Astrocyte (in vitro differentiated cells and primary cell): ENCODE results near the gene MLLT10. TPM values are rescaled to one million over a fixed set of nuclear protein-coding genes. Genes with fewer than 3 reads are reported as not detected.

Source experiments
- DNase-seq: peaks from one replicate; pipeline ENCODE4 v3.0.0-alpha.2; 2010; ENCODE audit warnings: low read depth
- FAIRE-seq: peaks from 2 replicates; lab custom pipeline; 2011; peaks lifted over from hg19 to GRCh38; lab: Jason Lieb, UNC
- H2AFZ ChIP-seq: 2 replicates; pipeline ENCODE4 v1.6.0; 2012; ENCODE audit warnings: low read depth, low read length, inconsistent platforms
- H3K27ac ChIP-seq: 2 replicates; pipeline ENCODE4 v1.5.1; 2011; ENCODE audit warnings: low read depth, low read length, inconsistent platforms
- H3K27me3 ChIP-seq: 2 replicates; pipeline ENCODE4 v1.6.0; 2011; ENCODE audit warnings: low read length, inconsistent platforms; ENCODE audit not compliant: insufficient read depth
- H3K36me3 ChIP-seq: 2 replicates; pipeline ENCODE4 v1.5.1; 2011; ENCODE audit warnings: low read length, inconsistent platforms; ENCODE audit not compliant: insufficient read depth
- H3K4me1 ChIP-seq: 2 replicates; pipeline ENCODE4 v1.5.1; 2011; ENCODE audit warnings: low read length, inconsistent platforms; ENCODE audit not compliant: insufficient read depth
- H3K4me2 ChIP-seq: 2 replicates; pipeline ENCODE4 v1.6.0; 2012; ENCODE audit warnings: low read length, inconsistent platforms
- H3K4me3 ChIP-seq: 2 replicates; pipeline ENCODE4 v1.5.1; 2011; ENCODE audit warnings: low read depth, mild to moderate bottlenecking, low read length, inconsistent platforms; ENCODE audit not compliant: insufficient read depth
- H3K79me2 ChIP-seq: 2 replicates; pipeline ENCODE4 v1.6.0; 2012; ENCODE audit warnings: mild to moderate bottlenecking, low read length, inconsistent platforms; ENCODE audit not compliant: insufficient read depth
- H3K9ac ChIP-seq: 2 replicates; pipeline ENCODE4 v1.6.0; 2012; ENCODE audit warnings: mild to moderate bottlenecking, low read length, inconsistent platforms
- H3K9me3 ChIP-seq: 2 replicates; pipeline ENCODE4 v1.5.1; 2012; ENCODE audit warnings: low read depth, mild to moderate bottlenecking, low read length, inconsistent platforms; ENCODE audit not compliant: insufficient read depth
- H4K20me1 ChIP-seq: 2 replicates; pipeline ENCODE4 v1.6.0; 2012; ENCODE audit warnings: low read length, inconsistent platforms; ENCODE audit not compliant: insufficient read depth
- H3K27ac Mint-ChIP-seq: one replicate; pipeline ENCODE4 v1.8.0; 2021; ENCODE audit warnings: mild to moderate bottlenecking, mixed read lengths; ENCODE audit not compliant: unreplicated experiment
- H3K27me3 Mint-ChIP-seq: one replicate; pipeline ENCODE4 v1.8.0; 2021; ENCODE audit warnings: low read depth, mixed read lengths; ENCODE audit not compliant: unreplicated experiment
- H3K36me3 Mint-ChIP-seq: one replicate; pipeline ENCODE4 v1.8.0; 2021; ENCODE audit warnings: low read depth, mixed read lengths; ENCODE audit not compliant: unreplicated experiment
- H3K4me1 Mint-ChIP-seq: one replicate; pipeline ENCODE4 v1.8.0; 2021; ENCODE audit warnings: low read depth, mixed read lengths; ENCODE audit not compliant: unreplicated experiment
- H3K4me3 Mint-ChIP-seq: one replicate; pipeline ENCODE4 v1.8.0; 2021; ENCODE audit warnings: mild to moderate bottlenecking, moderate library complexity, mixed read lengths; ENCODE audit not compliant: unreplicated experiment
- H3K9me3 Mint-ChIP-seq: one replicate; pipeline ENCODE4 v1.8.0; 2021; ENCODE audit warnings: mild to moderate bottlenecking, mixed read lengths; ENCODE audit not compliant: unreplicated experiment
- EZH2 ChIP-seq: IDR thresholded peaks from 2 replicates; pipeline ENCODE4 v1.6.1; 2012; ENCODE audit warnings: mild to moderate bottlenecking, low read length, inconsistent platforms; ENCODE audit not compliant: insufficient read depth
- total RNA-seq: library from RNA; stranded (reverse); gene quantifications from 2 replicates; pipeline ENCODE4 v1.2.1, GENCODE V29; 2021
- TF ChIP-seq, protein P1 (sequence below): IDR thresholded peaks from 2 replicates; pipeline ENCODE4 v1.5.1; 2011; ENCODE audit warnings: low read depth, mild to moderate bottlenecking, inconsistent platforms, low read length, moderate library complexity; ENCODE audit not compliant: insufficient read depth

Gene MLLT10
- total RNA-seq, 1 donor from 2014 or later, result 46.9 TPM

- FAIRE-seq (no peak), DNase-seq (peak; percentile 94)
- H3K27ac ChIP-seq, result peak within 1 kb of the TSS; percentile 97
- H3K27me3 ChIP-seq, result no peaks in the 10 kb centered on the region
- H4K20me1 ChIP-seq, result no peaks in the 10 kb centered on the region
- Mint-ChIP-seq H3K36me3 (no peaks in the 10 kb centered on the region), H3K9me3 (no peaks in the 10 kb centered on the region), H3K27me3 (no peaks in the 10 kb centered on the region), H3K4me3 (peak within 1 kb of the TSS; percentile 88), H3K4me1 (peaks cover 33% of the 10 kb centered on the region), H3K27ac (peak within 1 kb of the TSS; percentile 100)
- H3K9me3 ChIP-seq, result no peaks in the 10 kb centered on the region
- peak within 1 kb of the TSS; percentile 75 for H2AFZ ChIP-seq
- TF ChIP-seq, protein P1, sequence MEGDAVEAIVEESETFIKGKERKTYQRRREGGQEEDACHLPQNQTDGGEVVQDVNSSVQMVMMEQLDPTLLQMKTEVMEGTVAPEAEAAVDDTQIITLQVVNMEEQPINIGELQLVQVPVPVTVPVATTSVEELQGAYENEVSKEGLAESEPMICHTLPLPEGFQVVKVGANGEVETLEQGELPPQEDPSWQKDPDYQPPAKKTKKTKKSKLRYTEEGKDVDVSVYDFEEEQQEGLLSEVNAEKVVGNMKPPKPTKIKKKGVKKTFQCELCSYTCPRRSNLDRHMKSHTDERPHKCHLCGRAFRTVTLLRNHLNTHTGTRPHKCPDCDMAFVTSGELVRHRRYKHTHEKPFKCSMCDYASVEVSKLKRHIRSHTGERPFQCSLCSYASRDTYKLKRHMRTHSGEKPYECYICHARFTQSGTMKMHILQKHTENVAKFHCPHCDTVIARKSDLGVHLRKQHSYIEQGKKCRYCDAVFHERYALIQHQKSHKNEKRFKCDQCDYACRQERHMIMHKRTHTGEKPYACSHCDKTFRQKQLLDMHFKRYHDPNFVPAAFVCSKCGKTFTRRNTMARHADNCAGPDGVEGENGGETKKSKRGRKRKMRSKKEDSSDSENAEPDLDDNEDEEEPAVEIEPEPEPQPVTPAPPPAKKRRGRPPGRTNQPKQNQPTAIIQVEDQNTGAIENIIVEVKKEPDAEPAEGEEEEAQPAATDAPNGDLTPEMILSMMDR, result no peak
- TF ChIP-seq EZH2, result no peak
- no peaks in the 10 kb centered on the region for H3K36me3 ChIP-seq
- peak within 1 kb of the TSS; percentile 92 for H3K4me2 ChIP-seq
- peaks cover 6% of the 10 kb centered on the region for H3K79me2 ChIP-seq
- peak within 1 kb of the TSS; percentile 90 for H3K9ac ChIP-seq
- peaks cover 21% of the 10 kb centered on the region for H3K4me1 ChIP-seq
- peak within 1 kb of the TSS; percentile 69 for H3K4me3 ChIP-seq
Observed at GRCh38 chr10:21525367-21526187, 8.5 kb upstream of the MLLT10 start, which contains the start of gene SKIDA1. TSS of gene SKIDA1 (minus strand) at chr10:21525682. CDS start at chr10:21517822, 7,860 bp downstream.

GRCh38 chr10:21526188-21526859 lies 7.7 kb upstream of the MLLT10 start:
- Histone ChIP-seq H3K27me3 (no peaks in the 10 kb centered on the region), H2AFZ (no peak overlapping the region), H3K9ac (peak overlapping the region; percentile 90), H3K4me3 (peak overlapping the region; percentile 64), H3K36me3 (no peaks in the 10 kb centered on the region), H4K20me1 (no peaks in the 10 kb centered on the region), H3K9me3 (no peaks in the 10 kb centered on the region), H3K4me2 (peak overlapping the region; percentile 92), H3K4me1 (peaks cover 14% of the 10 kb centered on the region), H3K27ac (peak overlapping the region; percentile 97), H3K79me2 (peaks cover 6% of the 10 kb centered on the region)
- H3K9me3 Mint-ChIP-seq, result no peaks in the 10 kb centered on the region
- H3K27me3 Mint-ChIP-seq, result no peaks in the 10 kb centered on the region
- FAIRE-seq (no peak), DNase-seq (peak; percentile 80)
- H3K4me1 Mint-ChIP-seq, result peaks cover 31% of the 10 kb centered on the region
- TF ChIP-seq EZH2, result no peak
- TF ChIP-seq, protein P1, result no peak
- H3K4me3 Mint-ChIP-seq, result peak overlapping the region; percentile 86
- peak overlapping the region; percentile 100 for H3K27ac Mint-ChIP-seq
- no peaks in the 10 kb centered on the region for H3K36me3 Mint-ChIP-seq
